Activated CD4-positive, CD25-positive, alpha-beta regulatory T cell treated with anti-CD3 and anti-CD28 coated beads, Interleukin-2, amount 50 U/mL, for 72 hours (primary cell): ENCODE results near the gene MTA3.
"Not testable (repeated sequence)": the region's sequence is repeated elsewhere in the genome, so short reads cannot be mapped to it uniquely, and the experiment has no call there.

ENCODE experiments used
- DNase-seq: peaks from one replicate; pipeline ENCODE4 v3.0.0; 2021

The MTA3 gene

GRCh38 chr2:42663828-42664227, 95.4 kb downstream of the MTA3 start:
- no peak for DNase-seq

GRCh38 chr2:42673989-42674579, 105.7 kb downstream of the MTA3 start:
- DNase-seq, result no peak

DNA sequence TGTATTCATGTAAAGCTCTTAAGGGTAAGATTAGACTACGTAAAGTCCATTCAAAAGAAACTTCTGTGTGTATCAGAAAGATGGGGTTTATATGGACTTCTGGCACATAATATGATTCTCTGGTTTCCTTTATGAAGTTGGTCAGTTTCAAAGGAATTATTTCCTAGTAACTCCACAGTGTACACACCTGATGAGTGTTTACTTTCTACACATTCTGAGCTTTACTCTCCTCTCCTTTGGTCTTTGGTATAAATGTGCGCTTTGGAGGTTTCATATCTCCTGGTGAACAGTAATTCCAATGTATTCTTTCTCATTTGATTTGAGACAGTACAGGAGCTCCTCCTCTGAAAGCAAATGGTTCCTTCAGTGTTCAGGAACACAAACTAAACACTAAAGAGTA, 107.4 kb downstream of the MTA3 start:
- DNase-seq, result no peak

- no peak for DNase-seq
These were observed 116.9 kb downstream of the MTA3 start for GRCh38 chr2:42685303-42685702.

GRCh38 chr2:42693013-42693615, 124.7 kb downstream of the MTA3 start:
- DNase-seq, result no peak

DNA sequence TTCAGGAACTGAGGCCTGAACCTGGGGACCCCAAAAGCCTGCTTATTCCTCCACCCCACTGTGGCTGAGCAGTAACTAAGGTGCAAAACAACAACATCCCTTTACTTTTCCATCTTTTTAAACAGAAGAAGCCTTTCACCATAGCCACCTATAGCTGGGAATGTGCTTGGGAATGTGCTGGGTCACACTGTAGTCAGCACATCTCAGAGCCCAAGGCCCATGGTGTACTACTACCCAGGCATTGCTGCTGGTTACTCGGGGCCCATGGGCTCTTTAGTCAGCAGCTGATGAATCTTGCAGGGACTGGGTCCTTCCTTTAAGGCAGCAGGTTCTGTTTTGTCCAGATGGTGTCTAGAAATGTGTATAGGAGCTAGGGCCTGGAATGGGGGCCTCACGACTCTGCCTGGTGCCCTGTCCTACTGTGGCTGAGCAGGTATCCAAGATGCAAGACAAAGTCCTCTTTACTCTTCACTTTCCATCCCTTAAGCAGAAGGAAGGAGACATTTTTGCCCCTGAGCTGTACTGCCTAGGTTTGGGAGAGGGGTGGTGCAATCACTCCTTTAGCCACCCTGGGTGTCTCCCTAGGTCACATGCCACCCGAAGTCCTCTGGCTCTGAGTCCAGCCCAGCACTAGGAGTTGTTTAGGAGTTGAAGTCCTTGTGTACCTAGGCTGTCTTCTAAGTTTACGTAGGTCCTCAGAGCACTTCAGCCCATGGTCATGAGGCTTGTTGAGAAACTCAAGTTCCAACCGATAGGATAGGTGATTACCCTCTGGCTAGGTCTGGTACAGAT, 125.5 kb downstream of the MTA3 start:
- no peak for DNase-seq

DNA sequence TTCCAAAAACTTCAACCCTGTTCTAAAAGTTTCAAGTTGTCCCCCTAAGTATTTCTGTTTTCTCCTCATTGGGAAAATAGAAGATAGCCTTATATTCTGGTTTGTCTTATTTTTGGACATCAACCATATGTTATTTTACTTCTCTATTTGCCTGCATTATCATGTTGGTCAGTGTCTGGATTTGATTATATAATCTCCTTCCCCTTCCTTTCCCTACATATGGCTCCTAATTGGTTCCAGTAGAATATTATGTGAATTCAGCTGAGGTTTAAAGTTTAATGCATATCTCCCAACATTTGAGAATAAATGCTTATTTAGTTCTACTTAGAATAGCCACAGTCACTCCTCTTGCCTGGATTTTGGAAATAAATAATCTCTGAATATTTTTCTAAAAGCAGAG, 128.6 kb downstream of the MTA3 start:
- no peak for DNase-seq

DNA sequence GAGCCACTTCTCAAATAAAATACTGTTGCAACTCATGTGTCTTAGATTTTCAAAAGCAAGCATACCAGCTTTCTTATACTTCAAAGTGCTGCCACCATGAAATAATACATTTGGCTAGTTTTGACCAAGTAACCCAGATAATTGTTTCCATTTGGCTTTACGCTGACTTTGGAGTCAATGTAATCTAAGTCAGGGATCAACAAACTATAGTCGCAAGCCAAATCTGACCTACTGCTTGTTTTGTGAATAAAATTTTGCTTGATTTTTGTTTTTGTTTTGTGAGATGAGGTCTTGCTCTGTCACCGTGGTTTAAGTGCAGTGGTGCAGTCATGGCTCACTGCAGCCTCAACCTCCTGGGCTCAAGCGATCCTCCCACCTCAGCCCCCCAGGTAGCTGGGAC, 130.5 kb downstream of the MTA3 start:
- DNase-seq, result no peak

GRCh38 chr2:42706836-42707235, 138.4 kb downstream of the MTA3 start:
- no peak for DNase-seq

GRCh38 chr2:42708179-42708578, 139.7 kb downstream of the MTA3 start:
- no peak for DNase-seq

- DNase-seq, result no peak
These were observed 143.5 kb downstream of the MTA3 start for GRCh38 chr2:42711896-42712295.

DNA sequence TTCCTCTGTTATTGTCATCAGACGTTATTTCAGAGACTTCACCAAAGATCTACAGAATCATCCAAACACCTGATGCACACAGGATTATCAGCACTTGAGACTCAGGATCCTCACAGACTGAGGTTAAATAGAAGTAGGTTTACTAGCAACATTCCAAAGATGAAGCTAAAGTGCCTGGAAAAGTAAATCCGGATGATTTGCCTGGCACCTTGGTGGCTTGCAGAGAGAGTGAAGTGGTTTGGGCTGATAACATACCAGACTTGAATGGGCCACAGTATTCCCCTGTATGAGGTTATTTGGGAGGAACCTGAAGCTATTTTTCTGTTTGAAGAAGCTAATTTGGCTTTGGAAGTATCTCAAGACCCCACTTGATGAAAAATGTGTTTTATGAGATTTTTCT, 144.5 kb downstream of the MTA3 start:
- DNase-seq, result no peak

- DNase-seq, result no peak
These were observed 145.5 kb downstream of the MTA3 start for GRCh38 chr2:42713920-42714319.

- DNase-seq, result no peak
These were observed 146.3 kb downstream of the MTA3 start for GRCh38 chr2:42714686-42715085.

- no peak for DNase-seq
These were observed 153.5 kb downstream of the MTA3 start for GRCh38 chr2:42721898-42722297.

DNA sequence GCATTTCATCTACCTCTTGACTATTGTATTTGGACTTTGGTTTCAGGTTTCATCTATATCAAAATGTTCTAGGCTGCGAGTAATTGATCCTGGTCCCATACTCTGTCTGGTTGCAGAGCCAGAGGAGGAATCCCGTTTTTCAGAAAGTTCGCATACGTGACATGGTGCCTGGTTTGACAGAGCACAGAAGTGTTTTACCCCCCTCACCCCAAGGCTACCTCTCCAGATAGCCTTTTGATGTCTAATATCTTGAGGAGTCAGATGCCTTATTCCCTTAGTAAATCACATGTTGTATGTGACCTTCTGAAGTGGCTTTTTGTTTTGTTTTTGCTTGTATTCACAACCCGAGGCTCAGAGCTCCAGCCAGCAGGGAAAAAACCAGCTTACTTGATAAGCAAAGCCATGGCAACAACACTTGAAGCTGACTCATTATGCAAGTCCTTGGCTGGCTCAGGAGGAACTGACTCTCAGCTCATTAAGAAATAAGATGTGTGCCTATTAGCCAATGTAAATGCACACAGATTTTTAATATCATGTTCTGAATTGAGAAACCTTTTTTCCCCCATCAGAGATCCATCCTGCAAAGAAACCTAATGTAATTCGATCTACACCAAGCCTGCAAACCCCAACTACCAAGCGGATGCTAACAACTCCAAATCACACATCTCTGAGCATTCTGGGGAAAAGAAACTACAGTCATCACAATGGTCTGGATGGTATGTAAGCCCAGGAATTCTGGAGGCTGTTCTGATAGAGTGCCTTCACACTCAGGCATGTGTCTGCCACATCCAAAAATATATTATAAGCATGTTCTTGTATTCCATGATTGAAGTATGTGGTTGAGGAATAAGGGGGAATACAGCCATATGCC, 154.1 kb downstream of the MTA3 start:
- DNase-seq, result no peak

DNA sequence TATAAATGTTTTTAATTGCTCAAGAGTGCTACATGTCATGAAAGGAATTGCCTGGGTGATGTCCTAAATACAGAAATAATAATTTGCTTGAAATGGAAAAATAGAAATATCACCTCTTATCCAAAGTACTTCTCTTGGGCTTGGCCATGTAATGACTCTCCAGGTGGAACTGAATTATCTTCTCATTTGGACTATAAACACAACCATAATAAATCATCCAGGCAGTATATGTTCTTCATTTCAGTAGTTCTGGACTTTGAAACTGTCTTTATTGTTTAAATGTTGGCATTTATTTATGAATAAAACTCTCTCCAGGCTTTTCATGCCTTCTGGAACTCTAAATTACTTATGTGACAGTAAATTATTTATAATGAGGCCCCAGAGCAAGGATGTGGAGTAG, 155.0 kb downstream of the MTA3 start:
- no peak for DNase-seq

GRCh38 chr2:42724886-42725285, 156.5 kb downstream of the MTA3 start:
- DNase-seq, result no peak

GRCh38 chr2:42725657-42726056, 157.2 kb downstream of the MTA3 start:
- no peak for DNase-seq

GRCh38 chr2:42726680-42727079, 158.2 kb downstream of the MTA3 start:
- no peak for DNase-seq

- not testable (repeated sequence) for DNase-seq
These were observed 162.9 kb downstream of the MTA3 start for GRCh38 chr2:42731316-42731715.

DNA sequence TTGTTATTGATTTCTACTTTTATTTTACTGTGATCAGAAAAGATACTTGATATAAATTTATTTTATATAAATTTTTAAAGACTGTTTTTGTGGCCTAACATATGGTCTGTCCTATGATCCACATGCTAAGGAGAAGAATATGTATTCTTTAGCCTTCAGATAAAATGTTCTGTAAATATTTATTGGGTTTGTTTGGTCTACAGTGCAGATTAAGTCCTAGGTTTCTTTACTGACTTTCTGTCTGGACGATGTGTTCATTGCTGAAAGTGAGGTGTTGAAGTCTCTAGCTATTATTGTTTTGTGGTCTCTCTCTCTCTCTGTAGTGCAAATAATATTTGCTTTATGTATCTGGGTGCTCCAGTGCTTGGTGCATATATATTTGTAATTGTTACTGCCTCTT, 165.4 kb downstream of the MTA3 start:
- no peak for DNase-seq

GRCh38 chr2:42736598-42737322, 168.3 kb downstream of the MTA3 start:
- DNase-seq, result no peak
